ENCODE data around the gene KIF12. TPM values are rescaled to one million over a fixed set of nuclear protein-coding genes. Genes with fewer than 3 reads are reported as not detected.

KIF12 gene
- total RNA-seq, 1 donor from 2014 or later = 15.8 TPM

- peaks cover 7% of the 10 kb centered on the region for H3K36me3 ChIP-seq (ENCODE audit: control insufficient read depth, insufficient read depth, low read length)
- DNase-seq (ENCODE audit: low read depth) = no peak
- H3K27me3 ChIP-seq (ENCODE audit: control insufficient read depth, insufficient read depth, low read length) = no peaks in the 10 kb centered on the region
- TF ChIP-seq CTCF (IDR thresholded peaks at IDR 0.05; ENCODE audit: insufficient read depth, low read length, poor library complexity, severe bottlenecking) = peak; percentile 41
- no peak overlapping the region for H3K4me3 ChIP-seq (ENCODE audit: low read depth, low read length)
Measured at GRCh38 chr9:114096041-114096511, 3.0 kb downstream of the KIF12 start.

- Histone ChIP-seq H3K36me3 (ENCODE audit: control insufficient read depth, insufficient read depth, low read length) (peaks cover 7% of the 10 kb centered on the region), H3K27me3 (ENCODE audit: control insufficient read depth, insufficient read depth, low read length) (no peaks in the 10 kb centered on the region), H3K4me3 (ENCODE audit: low read depth, low read length) (no peak overlapping the region)
- DNase-seq (ENCODE audit: low read depth) = no peak
- TF ChIP-seq CTCF (IDR thresholded peaks at IDR 0.05; ENCODE audit: insufficient read depth, low read length, poor library complexity, severe bottlenecking) = no peak
Measured at GRCh38 chr9:114094971-114095370, 4.1 kb downstream of the KIF12 start.

GRCh38 chr9:114093761-114094505 lies 5.2 kb downstream of the KIF12 start:
- no peak for DNase-seq (ENCODE audit: low read depth)
- H3K36me3 ChIP-seq (ENCODE audit: control insufficient read depth, insufficient read depth, low read length) = peaks cover 7% of the 10 kb centered on the region
- TF ChIP-seq CTCF (IDR thresholded peaks at IDR 0.05; ENCODE audit: insufficient read depth, low read length, poor library complexity, severe bottlenecking) = no peak
- H3K27me3 ChIP-seq (ENCODE audit: control insufficient read depth, insufficient read depth, low read length) = no peaks in the 10 kb centered on the region
- no peak overlapping the region for H3K4me3 ChIP-seq (ENCODE audit: low read depth, low read length)

GRCh38 chr9:114093031-114093471 lies 6.0 kb downstream of the KIF12 start:
- no peak for DNase-seq (ENCODE audit: low read depth)
- Histone ChIP-seq H3K4me3 (ENCODE audit: low read depth, low read length) (no peak overlapping the region), H3K36me3 (ENCODE audit: control insufficient read depth, insufficient read depth, low read length) (peaks cover 7% of the 10 kb centered on the region), H3K27me3 (ENCODE audit: control insufficient read depth, insufficient read depth, low read length) (no peaks in the 10 kb centered on the region)
- no peak for TF ChIP-seq CTCF (IDR thresholded peaks at IDR 0.05; ENCODE audit: insufficient read depth, low read length, poor library complexity, severe bottlenecking)

GRCh38 chr9:114092336-114092735 lies 6.8 kb downstream of the KIF12 start:
- peaks cover 7% of the 10 kb centered on the region for H3K36me3 ChIP-seq (ENCODE audit: control insufficient read depth, insufficient read depth, low read length)
- no peak for DNase-seq (ENCODE audit: low read depth)
- TF ChIP-seq CTCF (IDR thresholded peaks at IDR 0.05; ENCODE audit: insufficient read depth, low read length, poor library complexity, severe bottlenecking) = no peak
- no peaks in the 10 kb centered on the region for H3K27me3 ChIP-seq (ENCODE audit: control insufficient read depth, insufficient read depth, low read length)
- no peak overlapping the region for H3K4me3 ChIP-seq (ENCODE audit: low read depth, low read length)

GRCh38 chr9:114091711-114092110 lies 7.4 kb downstream of the KIF12 start:
- Histone ChIP-seq H3K36me3 (ENCODE audit: control insufficient read depth, insufficient read depth, low read length) (peaks cover 7% of the 10 kb centered on the region), H3K4me3 (ENCODE audit: low read depth, low read length) (no peak overlapping the region), H3K27me3 (ENCODE audit: control insufficient read depth, insufficient read depth, low read length) (no peaks in the 10 kb centered on the region)
- no peak for DNase-seq (ENCODE audit: low read depth)
- TF ChIP-seq CTCF (IDR thresholded peaks at IDR 0.05; ENCODE audit: insufficient read depth, low read length, poor library complexity, severe bottlenecking) = no peak
